ENCODE data around the gene ZFYVE28. TPM values are rescaled to one million over a fixed set of nuclear protein-coding genes. Genes with fewer than 3 reads are reported as not detected.

Gene ZFYVE28
- total and polyA plus RNA-seq, 2 donors (not counting 1 experiment from before 2014, with no cell fraction given), result 5.8 to 12.1 TPM

DNA sequence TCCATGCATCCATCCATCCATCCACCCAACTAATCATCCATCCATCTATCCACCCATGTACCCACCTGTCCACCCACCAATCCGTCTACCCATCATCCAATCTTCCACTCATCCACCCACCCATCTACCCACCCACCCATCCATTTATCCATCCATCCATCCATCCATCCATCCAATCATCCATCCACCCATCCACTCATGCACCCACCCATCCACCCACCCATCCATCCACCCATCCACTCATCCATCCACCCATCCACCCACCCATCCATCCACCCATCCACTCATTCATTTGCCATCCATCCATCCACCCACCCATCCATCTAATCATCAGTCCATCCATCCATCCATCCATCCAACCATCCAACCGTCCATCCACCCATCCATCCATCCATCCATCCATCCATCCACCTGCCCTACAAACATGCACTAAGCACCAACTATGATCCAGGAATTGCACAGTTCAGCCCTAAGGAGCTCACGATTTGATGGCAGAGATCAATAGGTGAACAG is 135.2 kb downstream of the ZFYVE28 start:
- Histone ChIP-seq H3K27me3 (replicated peaks in 1 of 4; ENCODE audit: control extremely low read depth in 1 of 4, control insufficient read depth in 3 of 4, insufficient read depth in 4 of 4, low read length in 3 of 4) (no peaks in the 10 kb centered on the region), H3K4me3 (ENCODE audit: control extremely low read depth in 1 of 5, extremely low read depth in 1 of 5, insufficient read depth in 1 of 5, low read depth in 2 of 5, low read length in 4 of 5) (no peak overlapping the region), H3K9ac (ENCODE audit: low read length) (no peak overlapping the region), H3K4me1 (ENCODE audit: control insufficient read depth in 2 of 2, insufficient read depth in 2 of 2, low read length in 2 of 2) (peaks cover 18 to 21% of the 10 kb centered on the region in 2 donors), H3K9me3 (ENCODE audit: control extremely low read depth in 1 of 3, control insufficient read depth in 2 of 3, insufficient read depth in 1 of 3, low read length in 2 of 3) (no peaks in the 10 kb centered on the region), H2AFZ (ENCODE audit: insufficient read depth, low read depth, low read length, poor library complexity, severe bottlenecking) (no peak overlapping the region), H3K27ac (ENCODE audit: low read length in 2 of 2) (no peak overlapping the region), H3K4me2 (replicated peaks; ENCODE audit: low read depth, low read length, poor library complexity, severe bottlenecking) (no peak overlapping the region), H3K36me3 (replicated peaks in 1 of 2; ENCODE audit: control extremely low read depth in 1 of 2, control insufficient read depth in 1 of 2, extremely low read depth in 1 of 2, insufficient read depth in 2 of 2, low read length in 1 of 2) (no peaks in the 10 kb centered on the region), H3K79me2 (ENCODE audit: control insufficient read depth, insufficient read depth, low read length) (no peaks in the 10 kb centered on the region), H4K20me1 (ENCODE audit: control insufficient read depth, insufficient read depth, low read length, poor library complexity, severe bottlenecking) (no peaks in the 10 kb centered on the region)
- no peak for TF ChIP-seq EZH2 (IDR thresholded peaks at IDR 0.05; ENCODE audit: borderline replicate concordance, insufficient read depth, low read depth, low read length, poor library complexity, severe bottlenecking)
- TF ChIP-seq, protein P1, sequence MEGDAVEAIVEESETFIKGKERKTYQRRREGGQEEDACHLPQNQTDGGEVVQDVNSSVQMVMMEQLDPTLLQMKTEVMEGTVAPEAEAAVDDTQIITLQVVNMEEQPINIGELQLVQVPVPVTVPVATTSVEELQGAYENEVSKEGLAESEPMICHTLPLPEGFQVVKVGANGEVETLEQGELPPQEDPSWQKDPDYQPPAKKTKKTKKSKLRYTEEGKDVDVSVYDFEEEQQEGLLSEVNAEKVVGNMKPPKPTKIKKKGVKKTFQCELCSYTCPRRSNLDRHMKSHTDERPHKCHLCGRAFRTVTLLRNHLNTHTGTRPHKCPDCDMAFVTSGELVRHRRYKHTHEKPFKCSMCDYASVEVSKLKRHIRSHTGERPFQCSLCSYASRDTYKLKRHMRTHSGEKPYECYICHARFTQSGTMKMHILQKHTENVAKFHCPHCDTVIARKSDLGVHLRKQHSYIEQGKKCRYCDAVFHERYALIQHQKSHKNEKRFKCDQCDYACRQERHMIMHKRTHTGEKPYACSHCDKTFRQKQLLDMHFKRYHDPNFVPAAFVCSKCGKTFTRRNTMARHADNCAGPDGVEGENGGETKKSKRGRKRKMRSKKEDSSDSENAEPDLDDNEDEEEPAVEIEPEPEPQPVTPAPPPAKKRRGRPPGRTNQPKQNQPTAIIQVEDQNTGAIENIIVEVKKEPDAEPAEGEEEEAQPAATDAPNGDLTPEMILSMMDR (IDR thresholded peaks at IDR 0.05), result no peak
- CTCF ChIA-PET, result no interaction called here
- H3K4me3 Mint-ChIP-seq, result no peak overlapping the region
- no peaks in the 10 kb centered on the region for H3K27me3 Mint-ChIP-seq
- no peaks in the 10 kb centered on the region for H3K9me3 Mint-ChIP-seq (ENCODE audit: insufficient read depth)
- peak overlapping the region; percentile 50 for H3K27ac Mint-ChIP-seq
- DNase-seq, result no peak
- 100% methylated on average over 3 of the region's 3 CpGs for WGBS (ENCODE audit: insufficient coverage)
- POLR2A ChIA-PET, result no interaction called here
- H3K4me1 Mint-ChIP-seq, result peaks cover 33% of the 10 kb centered on the region
- no peak for ATAC-seq (ENCODE audit: low read depth)
- intact Hi-C loops (cut with micrococcal nuclease), result loop anchor here (5.0 kb wide), 3 partner anchors 44 to 184 kb away; partner anchors contain the start of gene RNF4

DNA sequence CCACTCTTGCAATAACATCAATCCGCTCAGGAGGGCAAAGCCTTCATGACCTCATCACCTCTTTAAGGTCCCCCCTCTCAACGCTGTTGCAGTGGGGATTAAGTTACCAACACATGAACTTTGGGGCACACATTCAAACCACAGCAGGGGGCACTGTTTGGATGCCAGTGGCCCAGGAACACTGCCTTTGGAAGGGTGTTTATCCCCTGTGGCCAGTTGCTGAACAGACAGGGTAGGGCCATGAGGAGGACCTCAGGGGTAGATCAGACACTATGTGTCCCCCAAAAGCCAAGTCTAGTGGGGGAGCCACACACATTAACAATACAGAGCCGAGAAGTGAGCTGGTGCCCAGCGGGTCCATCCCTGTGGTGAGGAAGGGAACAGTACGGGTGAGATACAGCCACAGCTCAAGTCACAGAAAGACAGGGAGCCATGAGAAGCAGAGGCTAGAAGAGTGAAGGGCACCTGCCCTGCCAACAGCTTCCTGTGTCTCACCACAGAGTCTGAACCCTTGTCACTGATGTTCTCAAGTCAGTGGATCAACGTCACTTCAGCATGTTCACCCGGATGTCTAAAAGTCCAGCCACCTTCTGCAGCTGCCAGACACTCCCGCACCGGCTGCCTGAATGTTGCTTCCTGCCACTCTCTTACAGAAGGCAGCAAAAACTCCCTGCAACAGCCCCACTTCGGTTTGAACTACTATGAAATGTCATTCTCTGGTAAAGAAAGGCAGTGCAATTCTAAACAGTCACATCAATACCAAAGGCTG is 136.7 kb downstream of the ZFYVE28 start:
- H3K4me2 ChIP-seq (replicated peaks; ENCODE audit: low read depth, low read length, poor library complexity, severe bottlenecking), result peak overlapping the region; percentile 64

More for the DNA sequence above, 136.7 kb downstream of the ZFYVE28 start:
- intact Hi-C loops (cut with micrococcal nuclease), result loop anchor here (1.0 to 5.0 kb wide), 7 partner anchors 9 to 186 kb away; partner anchors contain the start of genes CFAP99, HAUS3, MXD4 and POLN
- Histone ChIP-seq H3K9me3 (ENCODE audit: control extremely low read depth in 1 of 3, control insufficient read depth in 2 of 3, insufficient read depth in 1 of 3, low read length in 2 of 3) (no peaks in the 10 kb centered on the region), H3K79me2 (ENCODE audit: control insufficient read depth, insufficient read depth, low read length) (no peaks in the 10 kb centered on the region), H3K36me3 (replicated peaks in 1 of 2; ENCODE audit: control extremely low read depth in 1 of 2, control insufficient read depth in 1 of 2, extremely low read depth in 1 of 2, insufficient read depth in 2 of 2, low read length in 1 of 2) (no peaks in the 10 kb centered on the region), H2AFZ (ENCODE audit: insufficient read depth, low read depth, low read length, poor library complexity, severe bottlenecking) (peak overlapping the region; percentile 57), H3K27ac (ENCODE audit: low read length in 2 of 2) (peak overlapping the region; percentile 54 to 83), H4K20me1 (ENCODE audit: control insufficient read depth, insufficient read depth, low read length, poor library complexity, severe bottlenecking) (no peaks in the 10 kb centered on the region), H3K4me1 (ENCODE audit: control insufficient read depth in 2 of 2, insufficient read depth in 2 of 2, low read length in 2 of 2) (peaks cover 18 to 21% of the 10 kb centered on the region in 2 donors), H3K9ac (ENCODE audit: low read length) (peak overlapping the region; percentile 40), H3K4me3 (ENCODE audit: control extremely low read depth in 1 of 5, extremely low read depth in 1 of 5, insufficient read depth in 1 of 5, low read depth in 2 of 5, low read length in 4 of 5) (no peak overlapping the region), H3K27me3 (replicated peaks in 1 of 4; ENCODE audit: control extremely low read depth in 1 of 4, control insufficient read depth in 3 of 4, insufficient read depth in 4 of 4, low read length in 3 of 4) (no peaks in the 10 kb centered on the region)
- Mint-ChIP-seq H3K27ac (peak overlapping the region; percentile 99), H3K4me1 (peaks cover 33% of the 10 kb centered on the region), H3K9me3 (ENCODE audit: insufficient read depth) (no peaks in the 10 kb centered on the region), H3K4me3 (peak overlapping the region; percentile 87), H3K27me3 (no peaks in the 10 kb centered on the region)
- POLR2A ChIA-PET, result interaction anchor here (1.1 to 2.2 kb wide), 3 partner anchors 9 to 131 kb away, joined by 4 to 18 read pairs (median 10); partner anchors contain the start of gene MXD4
- peak; percentile 90 for DNase-seq
- no peak for TF ChIP-seq EZH2 (IDR thresholded peaks at IDR 0.05; ENCODE audit: borderline replicate concordance, insufficient read depth, low read depth, low read length, poor library complexity, severe bottlenecking)
- TF ChIP-seq, protein P1 (IDR thresholded peaks at IDR 0.05), result peak; percentile 76
- CTCF ChIA-PET, result interaction anchor here (0.8 to 1.4 kb wide), 5 partner anchors 9 to 137 kb away, joined by 3 to 5 read pairs (median 4); partner anchors contain the start of gene CFAP99
- peak; percentile 92 for ATAC-seq (ENCODE audit: low read depth)
- 21% methylated on average over 10 of the region's 10 CpGs for WGBS (ENCODE audit: insufficient coverage)

All from B cell (primary cell).